Measurements from ENCODE around the gene PDZD7. TPM values are rescaled to one million over a fixed set of nuclear protein-coding genes. Genes with fewer than 3 reads are reported as not detected.
A peak's percentile ranks its signal among the peaks of the same experiment; 100 is the strongest.

Gene PDZD7
- total RNA-seq, 4 donors from 2014 or later, result under 0.01 to 1.3 (median 0.61) TPM; not detected in 1

- Histone ChIP-seq H3K36me3 (no peaks in the 10 kb centered on the region), H3K4me1 (peaks cover 0 to 16% of the 10 kb centered on the region in 2 donors), H3K4me3 (no peak overlapping the region), H3K27ac (no peak overlapping the region), H3K27me3 (no peaks in the 10 kb centered on the region), H3K9me3 (no peaks in the 10 kb centered on the region)
- intact Hi-C loops (cut with DNase I; ENCODE audit: low total_unique reads), result no loop called here
- no peak for DNase-seq
- TF ChIP-seq POLR2A (IDR thresholded peaks at IDR 0.05) (no peak), CTCF (IDR thresholded peaks at IDR 0.05) (no peak)
These were observed 33.6 kb upstream of the PDZD7 start for GRCh38 chr10:101064415-101065030.

DNA sequence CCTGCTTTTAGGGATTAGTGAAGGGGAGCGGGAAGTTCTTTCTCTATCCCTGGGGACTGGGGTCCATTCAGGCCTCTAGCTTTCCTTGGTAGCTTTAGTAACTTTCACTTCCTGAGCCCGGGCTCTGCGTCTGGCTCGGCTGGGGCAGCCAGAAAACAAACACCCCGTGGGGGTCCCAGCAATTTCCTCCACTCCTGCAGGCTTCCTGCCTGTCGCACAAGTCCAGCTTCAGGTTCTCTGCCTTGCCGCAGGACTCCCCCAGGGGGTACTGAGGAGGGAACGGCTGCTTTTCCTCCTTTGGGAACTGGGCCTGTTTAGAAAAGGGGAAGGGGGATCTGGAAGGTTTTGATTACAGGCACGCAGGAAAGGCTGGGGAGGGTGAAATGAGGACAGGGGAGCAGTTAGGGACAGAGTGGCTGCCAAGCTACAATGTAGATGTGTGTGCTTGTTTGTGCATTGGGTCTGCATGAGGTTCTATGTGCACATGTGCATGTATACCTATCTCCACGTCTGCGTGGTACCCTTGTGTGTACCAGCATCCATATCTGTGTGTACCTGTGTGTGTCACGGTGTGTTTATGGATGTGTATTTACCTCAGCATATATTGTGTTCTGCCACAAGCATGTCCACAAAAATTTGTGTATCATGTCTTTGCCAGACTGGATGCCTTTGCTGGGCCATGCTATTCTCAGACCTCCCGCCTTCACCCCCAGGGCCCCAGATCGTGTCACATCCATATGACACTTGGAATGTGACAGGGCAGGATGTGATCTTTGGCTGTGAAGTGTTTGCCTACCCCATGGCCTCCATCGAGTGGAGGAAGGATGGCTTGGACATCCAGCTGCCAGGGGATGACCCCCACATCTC is 32.9 kb upstream of the PDZD7 start:
- H3K27ac ChIP-seq, result no peak overlapping the region
- no peaks in the 10 kb centered on the region for H3K9me3 ChIP-seq
- no peak for TF ChIP-seq POLR2A (IDR thresholded peaks at IDR 0.05)
- TF ChIP-seq CTCF (IDR thresholded peaks at IDR 0.05), result no peak
- peaks cover 0 to 16% of the 10 kb centered on the region in 2 donors for H3K4me1 ChIP-seq
- DNase-seq, result no peak
- intact Hi-C loops (cut with DNase I; ENCODE audit: low total_unique reads), result no loop called here
- no peaks in the 10 kb centered on the region for H3K36me3 ChIP-seq
- H3K27me3 ChIP-seq, result no peaks in the 10 kb centered on the region
- no peak overlapping the region for H3K4me3 ChIP-seq

GRCh38 chr10:101063050-101063525 is 32.2 kb upstream of the PDZD7 start:
- Histone ChIP-seq H3K4me1 (peaks cover 0 to 16% of the 10 kb centered on the region in 2 donors), H3K27me3 (no peaks in the 10 kb centered on the region)
- intact Hi-C loops (cut with DNase I; ENCODE audit: low total_unique reads), result no loop called here

GRCh38 chr10:101062232-101063049 is 31.5 kb upstream of the PDZD7 start:
- peak overlapping the region; percentile 21 to 87 for H3K4me3 ChIP-seq
- TF ChIP-seq CTCF (IDR thresholded peaks at IDR 0.05), result peak; percentile 28 to 57 (median 53)
- TF ChIP-seq POLR2A (IDR thresholded peaks at IDR 0.05), result peak in 1 of 2 donors; percentile 31
- H3K4me1 ChIP-seq, result peaks cover 0 to 13% of the 10 kb centered on the region in 2 donors
- peak overlapping the region; percentile 91 to 98 for H3K27ac ChIP-seq
- no peaks in the 10 kb centered on the region for H3K27me3 ChIP-seq
- DNase-seq, result peak; percentile 35 to 44
- no peaks in the 10 kb centered on the region for H3K9me3 ChIP-seq
- intact Hi-C loops (cut with DNase I; ENCODE audit: low total_unique reads), result no loop called here
- no peaks in the 10 kb centered on the region for H3K36me3 ChIP-seq

More at GRCh38 chr10:101063050-101063525, 32.2 kb upstream of the PDZD7 start:
- Histone ChIP-seq H3K36me3 (no peaks in the 10 kb centered on the region), H3K4me3 (no peak overlapping the region), H3K9me3 (no peaks in the 10 kb centered on the region), H3K27ac (no peak overlapping the region)
- no peak for TF ChIP-seq POLR2A (IDR thresholded peaks at IDR 0.05)
- no peak for TF ChIP-seq CTCF (IDR thresholded peaks at IDR 0.05)
- DNase-seq, result no peak
